Osteoblast (primary cell): Measurements from ENCODE around the gene AFF3. TPM values are rescaled to one million over a fixed set of nuclear protein-coding genes. Genes with fewer than 3 reads are reported as not detected.

Experiments
- DNase-seq: peaks from one replicate; pipeline ENCODE4 v3.0.0; 2011; ENCODE audit warnings: low spot score, mixed read lengths; ENCODE audit not compliant: insufficient read length; ENCODE audit errors: missing footprints
- H2AFZ ChIP-seq: 2 replicates; pipeline ENCODE4 v1.6.0; 2011; ENCODE audit warnings: mild to moderate bottlenecking, low read length
- H3K27ac ChIP-seq: 2 replicates; pipeline ENCODE4 v1.5.1; 2011; ENCODE audit warnings: mild to moderate bottlenecking, low read depth, low read length, moderate library complexity
- H3K27me3 ChIP-seq: 2 replicates; pipeline ENCODE4 v1.6.0; 2012; ENCODE audit warnings: mild to moderate bottlenecking, control low read depth, inconsistent platforms, low read length, moderate library complexity; ENCODE audit not compliant: insufficient read depth
- H3K36me3 ChIP-seq: 2 replicates; pipeline ENCODE4 v1.5.1; 2011; ENCODE audit warnings: mild to moderate bottlenecking, low read length, control low read depth, moderate library complexity; ENCODE audit not compliant: insufficient read depth
- H3K4me1 ChIP-seq: 2 replicates; pipeline ENCODE4 v1.5.1; 2011; ENCODE audit warnings: mild to moderate bottlenecking, low read length, control low read depth, moderate library complexity; ENCODE audit not compliant: insufficient read depth
- H3K4me2 ChIP-seq: 2 replicates; pipeline ENCODE4 v1.6.0; 2011; ENCODE audit warnings: mild to moderate bottlenecking, low read length; ENCODE audit not compliant: insufficient read depth
- H3K4me3 ChIP-seq: fragments of 200-600 bp; sonication (generic); 3 replicates; pipeline ENCODE4 v1.5.1; 2012; ENCODE audit warnings: mild to moderate bottlenecking, low read length, inconsistent platforms; ENCODE audit not compliant: insufficient read depth
- H3K79me2 ChIP-seq: 2 replicates; pipeline ENCODE4 v1.6.0; 2012; ENCODE audit warnings: mild to moderate bottlenecking, low read length, control low read depth, inconsistent platforms; ENCODE audit not compliant: insufficient read depth
- H3K9me3 ChIP-seq: 2 replicates; pipeline ENCODE4 v1.5.1; 2011; ENCODE audit warnings: low read depth, low read length, control low read depth
- H4K20me1 ChIP-seq: 2 replicates; pipeline ENCODE4 v1.6.0; 2012; ENCODE audit warnings: mild to moderate bottlenecking, low read length, control low read depth; ENCODE audit not compliant: insufficient read depth
- CTCF ChIP-seq: IDR thresholded peaks from 2 replicates; pipeline ENCODE4 v1.5.1; 2011; ENCODE audit warnings: mild to moderate bottlenecking, low read depth, low read length, moderate library complexity; ENCODE audit errors: extremely low read depth
- total RNA-seq: library from RNA; depleted of rRNA; stranded (reverse); fragments of >200 nt; gene quantifications from 2 replicates; pipeline ENCODE4 v1.2.3, GENCODE V29; 2012

The AFF3 gene
- total RNA-seq, 1 donor, result 4.3 TPM

DNA sequence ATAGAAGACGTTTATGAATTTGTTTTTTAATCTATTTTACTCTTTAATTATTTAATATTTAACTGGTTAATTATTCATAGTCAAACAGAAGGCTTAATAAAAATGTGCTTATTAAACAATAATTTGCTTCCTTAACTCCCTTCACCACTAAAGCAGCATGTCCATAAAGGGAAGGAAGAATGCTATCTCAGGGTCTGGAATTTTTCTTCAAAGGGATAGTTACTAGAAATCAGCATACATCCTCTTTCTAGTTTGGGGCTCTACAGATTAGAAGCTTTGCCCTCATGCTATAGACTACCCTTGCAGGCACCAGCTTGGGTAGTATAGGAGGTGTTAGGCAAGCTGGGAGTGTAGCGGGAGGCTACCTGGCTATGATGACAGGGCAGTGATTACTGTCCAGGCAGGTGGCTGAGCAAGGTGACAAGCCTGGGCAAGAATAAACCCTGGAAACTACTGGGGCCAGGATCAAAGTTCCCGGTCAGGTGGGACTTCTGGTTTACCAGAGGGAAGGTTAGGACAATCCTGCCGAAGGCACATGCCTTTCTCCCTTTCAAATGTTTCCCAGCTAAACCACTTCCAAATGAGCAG, 376.6 kb downstream of the AFF3 start:
- no peak overlapping the region for H3K4me2 ChIP-seq
- H4K20me1 ChIP-seq, result no peaks in the 10 kb centered on the region
- H3K27me3 ChIP-seq, result no peaks in the 10 kb centered on the region
- DNase-seq, result no peak
- no peaks in the 10 kb centered on the region for H3K9me3 ChIP-seq
- H3K79me2 ChIP-seq, result no peaks in the 10 kb centered on the region
- no peak overlapping the region for H3K27ac ChIP-seq
- H2AFZ ChIP-seq, result no peak overlapping the region
- no peak for TF ChIP-seq CTCF
- no peaks in the 10 kb centered on the region for H3K4me1 ChIP-seq
- H3K4me3 ChIP-seq, result no peak overlapping the region
- no peaks in the 10 kb centered on the region for H3K36me3 ChIP-seq

DNA sequence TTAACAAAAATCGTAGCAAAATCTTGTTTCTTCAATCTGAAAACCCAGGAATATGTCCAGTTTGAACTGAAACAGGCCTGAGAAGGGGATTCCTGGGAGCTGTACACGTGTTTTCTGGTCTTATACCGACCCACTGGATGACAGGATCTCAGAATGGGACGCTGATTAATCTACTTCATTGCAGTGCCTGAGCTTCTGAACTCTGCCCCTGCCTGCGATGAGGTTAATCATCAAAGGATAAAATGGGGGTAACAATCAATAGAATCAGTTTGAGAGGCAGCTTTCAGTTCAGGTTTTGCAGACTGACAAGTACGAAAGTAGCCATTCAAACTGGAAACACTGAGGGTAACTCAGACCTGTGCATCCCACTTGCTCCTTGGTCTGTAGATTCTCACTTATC, 378.6 kb downstream of the AFF3 start:
- Histone ChIP-seq H3K4me3 (no peak overlapping the region), H3K4me2 (no peak overlapping the region), H3K27me3 (no peaks in the 10 kb centered on the region), H2AFZ (no peak overlapping the region), H3K9me3 (no peaks in the 10 kb centered on the region), H3K4me1 (no peaks in the 10 kb centered on the region), H3K36me3 (no peaks in the 10 kb centered on the region), H4K20me1 (no peaks in the 10 kb centered on the region), H3K27ac (no peak overlapping the region), H3K79me2 (no peaks in the 10 kb centered on the region)
- TF ChIP-seq CTCF, result no peak
- no peak for DNase-seq

- Histone ChIP-seq H3K79me2 (no peaks in the 10 kb centered on the region), H3K36me3 (no peaks in the 10 kb centered on the region), H3K4me2 (no peak overlapping the region), H3K27ac (no peak overlapping the region), H2AFZ (no peak overlapping the region), H3K9me3 (no peaks in the 10 kb centered on the region), H3K4me1 (no peaks in the 10 kb centered on the region), H3K27me3 (no peaks in the 10 kb centered on the region), H3K4me3 (no peak overlapping the region), H4K20me1 (no peaks in the 10 kb centered on the region)
- TF ChIP-seq CTCF, result no peak
- no peak for DNase-seq
Measured at GRCh38 chr2:99762714-99763113, 379.7 kb downstream of the AFF3 start.

DNA sequence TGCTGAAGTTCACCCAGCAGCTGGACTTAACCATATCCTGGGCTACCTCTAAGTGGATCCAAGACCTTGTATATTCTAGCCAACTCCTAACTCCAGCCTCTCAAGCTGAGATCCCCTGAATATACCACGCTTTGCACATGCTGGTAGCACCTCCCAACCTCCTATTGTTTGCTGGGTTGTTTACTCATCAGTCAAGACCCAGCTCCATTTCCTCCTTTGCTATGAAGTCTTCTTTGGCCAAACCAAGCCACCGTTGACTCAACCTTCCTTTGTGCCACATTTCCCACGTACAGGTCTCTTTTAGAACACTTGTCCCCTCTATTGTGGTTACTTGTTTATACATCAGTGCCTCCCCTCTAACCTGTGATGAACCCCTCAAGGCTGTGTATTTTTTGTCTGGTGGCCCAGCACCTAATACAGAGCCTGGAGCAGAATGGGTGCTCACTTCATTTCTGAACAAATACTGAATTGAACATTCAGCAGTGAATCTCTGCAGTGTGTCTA, 384.7 kb downstream of the AFF3 start:
- Histone ChIP-seq H2AFZ (no peak overlapping the region), H3K9me3 (no peaks in the 10 kb centered on the region), H3K27ac (no peak overlapping the region), H3K4me1 (peaks cover 13% of the 10 kb centered on the region), H3K36me3 (no peaks in the 10 kb centered on the region), H3K4me2 (no peak overlapping the region), H4K20me1 (no peaks in the 10 kb centered on the region), H3K79me2 (no peaks in the 10 kb centered on the region), H3K27me3 (no peaks in the 10 kb centered on the region), H3K4me3 (no peak overlapping the region)
- DNase-seq, result no peak
- no peak for TF ChIP-seq CTCF
